GM18858 (cell line): Measurements from ENCODE around the gene SNRNP35.
"Not testable (repeated sequence)": the region's sequence is repeated elsewhere in the genome, so short reads cannot be mapped to it uniquely, and the experiment has no call there.

Experiments used
- ATAC-seq: cut with Tn5 transposase; IDR thresholded peaks from one replicate; pipeline ENCODE4 v1.9.1; 2021; ENCODE audit not compliant: unreplicated experiment

The SNRNP35 gene

GRCh38 chr12:123487428-123487827 is 29.5 kb downstream of the SNRNP35 start:
- ATAC-seq: no peak

- ATAC-seq: no peak
Observed at GRCh38 chr12:123488539-123489230, 30.7 kb downstream of the SNRNP35 start.

GRCh38 chr12:123489580-123489979 is 31.6 kb downstream of the SNRNP35 start:
- ATAC-seq: no peak

GRCh38 chr12:123490089-123490488 is 32.1 kb downstream of the SNRNP35 start:
- ATAC-seq: no peak

DNA sequence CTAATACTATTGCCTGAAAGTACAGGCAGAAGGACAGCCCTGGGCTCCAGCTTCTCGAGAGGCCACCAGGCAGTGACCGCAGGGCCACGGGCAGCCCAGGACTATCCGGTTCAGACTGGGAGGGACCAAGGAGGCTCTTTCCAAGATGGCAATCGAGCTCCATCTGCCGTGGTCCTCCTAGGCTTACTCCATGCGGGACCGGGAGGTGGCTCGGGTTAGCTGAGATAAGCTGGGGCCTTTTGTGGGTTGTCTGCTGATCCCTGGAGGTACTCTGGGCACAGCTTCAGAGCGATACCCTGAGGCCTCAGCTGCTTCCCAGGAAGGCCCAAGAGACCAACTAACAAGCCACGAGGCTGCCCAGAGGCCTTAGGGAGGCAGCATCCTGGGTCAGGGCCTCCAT is 33.1 kb downstream of the SNRNP35 start:
- no peak for ATAC-seq

DNA sequence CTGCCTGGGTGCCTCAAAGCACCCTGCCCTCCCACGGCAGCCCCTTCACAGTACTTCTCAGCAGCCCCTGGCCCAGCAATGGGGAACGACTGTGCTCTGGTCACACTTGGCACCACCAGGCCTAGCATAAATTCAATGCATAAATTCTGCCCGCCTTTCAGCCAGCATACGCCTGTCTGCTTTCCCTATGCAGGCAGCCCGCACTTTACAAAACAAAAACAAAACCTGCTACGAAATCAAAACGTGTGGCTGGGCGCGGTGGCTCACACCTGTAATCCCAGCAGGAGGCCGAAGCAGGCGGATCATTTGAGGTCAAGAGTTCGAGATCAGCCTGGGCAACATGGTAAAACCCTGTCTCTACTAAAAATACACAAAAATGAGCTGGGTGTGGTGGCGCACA is 33.5 kb downstream of the SNRNP35 start:
- ATAC-seq: no peak

- ATAC-seq: not testable (repeated sequence)
Observed at GRCh38 chr12:123492339-123493039, 34.5 kb downstream of the SNRNP35 start.

- ATAC-seq: no peak
Observed at GRCh38 chr12:123494124-123494851, 36.3 kb downstream of the SNRNP35 start.

DNA sequence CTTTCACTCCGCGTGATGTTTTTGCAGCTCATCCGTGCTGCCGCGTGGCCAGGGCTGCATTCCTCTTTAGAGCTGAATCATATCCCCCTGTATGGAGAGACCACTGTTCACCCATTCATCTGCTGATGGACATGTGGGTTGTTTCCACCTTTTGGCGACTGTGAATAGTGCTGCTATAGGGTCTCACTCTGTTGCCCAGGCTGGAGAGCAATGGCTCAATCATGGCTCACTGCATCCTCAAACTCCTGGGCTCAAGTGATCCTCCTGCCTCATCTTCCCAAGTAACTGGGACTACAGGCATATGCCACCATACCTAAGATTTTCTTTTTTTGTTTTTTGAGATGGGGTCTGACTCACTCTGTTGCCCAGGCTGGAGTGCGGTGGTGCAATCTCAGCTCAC is 39.1 kb downstream of the SNRNP35 start:
- no peak for ATAC-seq

GRCh38 chr12:123498126-123498825 is 40.3 kb downstream of the SNRNP35 start:
- ATAC-seq: no peak

DNA sequence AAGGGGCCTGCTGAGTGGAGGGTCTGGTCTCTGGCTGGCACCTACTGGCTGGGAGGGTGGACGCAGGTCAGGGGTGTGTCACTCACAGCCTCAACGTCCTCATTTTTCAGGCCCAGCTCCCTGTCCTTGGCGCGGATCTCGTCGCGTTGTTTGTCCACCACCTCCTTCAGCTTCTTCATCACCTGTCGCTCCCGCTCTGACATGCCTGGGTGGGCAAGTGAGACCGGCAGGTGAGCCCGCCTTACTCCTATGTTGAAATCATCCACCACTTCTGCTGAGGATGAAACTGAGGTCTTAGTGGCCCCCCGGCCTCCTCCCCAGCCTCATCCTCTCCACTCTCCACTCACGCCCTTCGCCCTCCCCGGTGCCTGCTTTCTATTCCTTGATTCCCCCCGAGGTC is 41.4 kb downstream of the SNRNP35 start:
- ATAC-seq: no peak

DNA sequence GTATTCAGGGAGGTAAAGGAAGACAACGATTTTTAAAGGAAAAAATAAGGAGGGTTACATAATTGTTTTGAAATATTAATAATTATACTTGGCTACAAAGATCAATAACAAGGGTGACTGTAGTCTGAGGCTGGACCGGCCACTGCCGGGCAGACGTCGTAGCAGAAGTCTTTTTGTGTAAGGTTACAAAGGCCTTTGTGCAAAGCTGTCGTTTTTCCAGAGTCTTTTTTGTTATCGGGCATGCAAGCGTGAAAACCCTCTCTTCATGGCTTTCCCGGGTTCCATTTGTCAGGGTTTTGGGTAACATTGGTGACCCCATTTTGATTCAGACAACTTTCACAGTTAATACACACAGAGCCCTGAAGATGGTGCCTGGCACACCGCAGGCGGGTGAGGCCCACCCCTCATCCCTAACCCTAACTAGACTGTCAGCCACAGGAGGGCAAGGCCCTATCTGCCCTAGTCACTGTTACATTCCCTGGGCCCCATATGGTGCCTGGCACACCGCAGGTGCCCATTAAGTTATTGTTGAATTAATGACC is 44.3 kb downstream of the SNRNP35 start:
- ATAC-seq: no peak

DNA sequence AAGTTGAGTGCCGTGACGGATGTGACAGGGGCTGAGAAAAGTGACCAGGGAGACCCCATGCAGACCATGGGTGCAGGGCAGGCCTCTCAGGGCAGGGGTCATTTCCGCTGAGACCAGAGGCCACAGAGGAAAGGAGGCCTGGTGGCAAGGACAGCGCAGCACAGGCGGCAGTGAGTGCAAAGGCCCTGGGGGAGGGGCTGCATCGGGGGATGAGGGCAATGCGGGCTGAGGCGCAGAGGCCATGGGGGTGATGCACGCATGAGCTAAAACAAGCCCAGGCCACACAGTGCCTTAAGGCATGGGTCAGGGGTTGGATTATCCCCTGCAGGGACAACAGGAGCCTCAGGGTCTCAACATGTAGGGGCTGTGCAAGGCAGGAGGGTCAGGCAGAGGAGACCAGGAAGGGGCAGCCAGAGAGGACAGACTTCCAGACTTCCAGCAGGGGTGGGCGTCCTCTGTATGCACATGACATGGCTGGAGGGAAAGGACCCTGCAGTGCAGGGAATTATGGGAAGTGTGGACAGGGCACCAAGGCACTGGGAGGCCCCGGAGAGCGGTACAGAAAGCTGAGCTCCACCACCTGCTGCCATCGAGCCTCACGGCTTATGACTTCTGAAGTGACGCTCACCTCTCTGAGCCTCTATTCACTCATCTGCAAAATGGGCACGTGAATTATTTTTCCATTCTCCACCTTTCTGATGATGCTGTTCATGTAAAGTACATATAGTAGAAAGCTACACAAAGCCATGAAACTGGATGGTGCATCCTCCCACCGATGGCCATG is 48.3 kb downstream of the SNRNP35 start:
- no peak for ATAC-seq

DNA sequence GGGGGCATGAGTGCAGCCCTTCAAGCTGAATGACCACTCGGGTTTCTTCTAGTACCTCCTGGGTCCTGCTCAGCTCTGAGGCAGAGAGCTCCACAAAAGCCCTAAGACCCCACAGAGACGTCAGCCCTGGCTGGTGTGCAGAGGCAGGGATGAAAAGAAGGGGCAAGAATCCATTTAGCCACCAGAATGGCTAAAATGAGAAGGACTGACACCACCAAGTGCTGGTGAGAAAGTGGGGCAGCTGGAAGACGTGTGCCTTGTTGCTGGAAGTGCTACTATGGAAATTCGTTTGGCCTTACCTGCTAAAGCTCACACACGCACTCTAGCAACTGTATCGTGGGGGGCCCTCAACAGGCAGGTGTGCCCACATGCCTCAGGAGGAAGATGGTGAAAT is 48.9 kb downstream of the SNRNP35 start:
- ATAC-seq: no peak

GRCh38 chr12:123512838-123513665 is 55.1 kb downstream of the SNRNP35 start:
- ATAC-seq: no peak

- ATAC-seq: no peak
Observed at GRCh38 chr12:123513805-123514204, 55.9 kb downstream of the SNRNP35 start.

- not testable (repeated sequence) for ATAC-seq
Observed at GRCh38 chr12:123514582-123515221, 56.8 kb downstream of the SNRNP35 start.

- ATAC-seq: no peak
Observed at GRCh38 chr12:123516216-123516780, 58.4 kb downstream of the SNRNP35 start.
